HUES64 (cell line): Measurements from ENCODE around the gene MRPS31.
"Not testable (repeated sequence)": the region's sequence is repeated elsewhere in the genome, so short reads cannot be mapped to it uniquely, and the experiment has no call there.

Source experiments
- H3K27ac ChIP-seq: 2 replicates; pipeline ENCODE4 v1.7.0; 2013; ENCODE audit warnings: low read depth, low read length, inconsistent platforms
- H3K27me3 ChIP-seq: 2 replicates; pipeline ENCODE4 v1.6.1; 2013; ENCODE audit warnings: mild to moderate bottlenecking, low read length; ENCODE audit not compliant: insufficient read depth
- H3K36me3 ChIP-seq: 2 replicates; pipeline ENCODE4 v1.6.1; 2013; ENCODE audit warnings: mild to moderate bottlenecking, low read length; ENCODE audit not compliant: insufficient read depth
- H3K4me1 ChIP-seq: 2 replicates; pipeline ENCODE4 v1.6.1; 2013; ENCODE audit warnings: mild to moderate bottlenecking, low read length, moderate library complexity; ENCODE audit not compliant: insufficient read depth
- H3K4me3 ChIP-seq: 2 replicates; pipeline ENCODE4 v1.5.1; 2013; ENCODE audit warnings: mild to moderate bottlenecking, low read length, moderate library complexity
- H3K9ac ChIP-seq: 2 replicates; pipeline ENCODE4 v1.6.1; 2013; ENCODE audit warnings: mild to moderate bottlenecking, low read depth, low read length
- H3K9me3 ChIP-seq: 2 replicates; pipeline ENCODE4 v1.6.1; 2013; ENCODE audit warnings: low read depth, low read length; ENCODE audit not compliant: insufficient read depth
- WGBS: fragments of 150-250, 120-280 bp; methylation state at CpG from one replicate; pipeline ENCODE4 v1.1.7; 2013; ENCODE audit warnings: missing lambda C conversion rate; 5-methylcytosine and 5-hydroxymethylcytosine counted together

Gene MRPS31

GRCh38 chr13:40755082-40755700 lies 15.8 kb downstream of the MRPS31 start:
- no peak overlapping the region for H3K4me3 ChIP-seq
- no peaks in the 10 kb centered on the region for H3K4me1 ChIP-seq
- 94% methylated on average over 7 of the region's 7 CpGs for WGBS
- H3K27ac ChIP-seq: no peak overlapping the region
- no peaks in the 10 kb centered on the region for H3K9me3 ChIP-seq
- H3K27me3 ChIP-seq: no peaks in the 10 kb centered on the region
- peaks cover 76% of the 10 kb centered on the region for H3K36me3 ChIP-seq
- H3K9ac ChIP-seq: no peak overlapping the region

GRCh38 chr13:40749327-40749726 lies 21.7 kb downstream of the MRPS31 start:
- Histone ChIP-seq H3K36me3 (peaks cover 51% of the 10 kb centered on the region), H3K9ac (no peak overlapping the region), H3K4me1 (peaks cover 12% of the 10 kb centered on the region; the same call in 1 of the 2 replicates), H3K4me3 (no peak overlapping the region), H3K9me3 (no peaks in the 10 kb centered on the region), H3K27me3 (no peaks in the 10 kb centered on the region), H3K27ac (no peak overlapping the region)
- WGBS: no CpG with 5 or more reads among the region's 1 CpG

GRCh38 chr13:40735232-40735548 lies 35.8 kb downstream of the MRPS31 start:
- H3K4me3 ChIP-seq: peak overlapping the region; percentile 42
- H3K27ac ChIP-seq: not testable (repeated sequence)

GRCh38 chr13:40734536-40735231 lies 36.3 kb downstream of the MRPS31 start:
- H3K9me3 ChIP-seq, H3K27ac ChIP-seq, H3K36me3 ChIP-seq, H3K27me3 ChIP-seq, H3K4me1 ChIP-seq: not testable (repeated sequence)
- H3K9ac ChIP-seq: peak overlapping the region; percentile 63
- H3K4me3 ChIP-seq: peak overlapping the region; percentile 42
- WGBS: 33% methylated on average over 24 of the region's 24 CpGs

More at GRCh38 chr13:40735232-40735548, 35.8 kb downstream of the MRPS31 start:
- H3K27me3 ChIP-seq, H3K9me3 ChIP-seq, H3K4me1 ChIP-seq, H3K36me3 ChIP-seq: not testable (repeated sequence)
- 22% methylated on average over 3 of the region's 11 CpGs for WGBS
- H3K9ac ChIP-seq: peak overlapping the region; percentile 63; the same call in 1 of the 2 replicates

- WGBS: 100% methylated on average over 1 of the region's 1 CpG
- no peaks in the 10 kb centered on the region for H3K27me3 ChIP-seq
- no peak overlapping the region for H3K9ac ChIP-seq
- peaks cover 13% of the 10 kb centered on the region for H3K36me3 ChIP-seq
- no peaks in the 10 kb centered on the region for H3K4me1 ChIP-seq
- no peak overlapping the region for H3K4me3 ChIP-seq
- no peaks in the 10 kb centered on the region for H3K9me3 ChIP-seq
- H3K27ac ChIP-seq: no peak overlapping the region
Measured at GRCh38 chr13:40732658-40733057, 38.3 kb downstream of the MRPS31 start.

GRCh38 chr13:40728595-40728994 lies 42.4 kb downstream of the MRPS31 start:
- H3K4me3 ChIP-seq: no peak overlapping the region
- H3K9me3 ChIP-seq: no peaks in the 10 kb centered on the region
- no peak overlapping the region for H3K9ac ChIP-seq
- 96% methylated on average over 6 of the region's 6 CpGs for WGBS
- no peaks in the 10 kb centered on the region for H3K4me1 ChIP-seq
- H3K27ac ChIP-seq: no peak overlapping the region
- no peaks in the 10 kb centered on the region for H3K27me3 ChIP-seq
- peaks cover 13% of the 10 kb centered on the region for H3K36me3 ChIP-seq

GRCh38 chr13:40714433-40714832 lies 56.6 kb downstream of the MRPS31 start:
- H3K9ac ChIP-seq, H3K9me3 ChIP-seq, H3K4me3 ChIP-seq, H3K27me3 ChIP-seq, H3K27ac ChIP-seq, H3K36me3 ChIP-seq, H3K4me1 ChIP-seq: not testable (repeated sequence)
- WGBS: no CpG with 5 or more reads among the region's 1 CpG

GRCh38 chr13:40706439-40706838 lies 64.6 kb downstream of the MRPS31 start:
- H3K36me3 ChIP-seq: no peaks in the 10 kb centered on the region
- no peak overlapping the region for H3K27ac ChIP-seq
- no peak overlapping the region for H3K9ac ChIP-seq
- no peaks in the 10 kb centered on the region for H3K4me1 ChIP-seq
- WGBS: 93% methylated on average over 2 of the region's 2 CpGs
- H3K4me3 ChIP-seq: no peak overlapping the region
- H3K9me3 ChIP-seq: no peaks in the 10 kb centered on the region
- no peaks in the 10 kb centered on the region for H3K27me3 ChIP-seq

GRCh38 chr13:40697711-40698110 lies 73.3 kb downstream of the MRPS31 start:
- no peaks in the 10 kb centered on the region for H3K27me3 ChIP-seq
- H3K4me1 ChIP-seq: peaks cover 9% of the 10 kb centered on the region; the same call in 1 of the 2 replicates
- H3K4me3 ChIP-seq: no peak overlapping the region
- no peak overlapping the region for H3K27ac ChIP-seq
- H3K9me3 ChIP-seq: no peaks in the 10 kb centered on the region
- no peaks in the 10 kb centered on the region for H3K36me3 ChIP-seq
- H3K9ac ChIP-seq: no peak overlapping the region
- 91% methylated on average over 5 of the region's 5 CpGs for WGBS

GRCh38 chr13:40694426-40694825 lies 76.6 kb downstream of the MRPS31 start:
- Histone ChIP-seq H3K4me1 (peaks cover 9% of the 10 kb centered on the region; the same call in 1 of the 2 replicates), H3K36me3 (no peaks in the 10 kb centered on the region), H3K27ac (no peak overlapping the region), H3K27me3 (no peaks in the 10 kb centered on the region), H3K9ac (no peak overlapping the region), H3K4me3 (no peak overlapping the region), H3K9me3 (no peaks in the 10 kb centered on the region)
- 93% methylated on average over 3 of the region's 4 CpGs for WGBS

GRCh38 chr13:40692946-40693345 lies 78.0 kb downstream of the MRPS31 start:
- Histone ChIP-seq H3K27me3 (no peaks in the 10 kb centered on the region), H3K9ac (no peak overlapping the region), H3K36me3 (no peaks in the 10 kb centered on the region), H3K9me3 (no peaks in the 10 kb centered on the region), H3K27ac (no peak overlapping the region), H3K4me3 (no peak overlapping the region), H3K4me1 (0 out of 2 replicates have a peak, but pooled peaks cover 1% of the 10 kb centered on the region)
- WGBS: 95% methylated on average over 2 of the region's 2 CpGs
